Measurements from ENCODE around the gene OR2T27. TPM values are rescaled to one million over a fixed set of nuclear protein-coding genes. Genes with fewer than 3 reads are reported as not detected.

The OR2T27 gene
- total and polyA plus RNA-seq, 9 of the 15 experiments (the other 6 are each of a cell fraction or from before 2014, with no cell fraction given): not detected

- in situ Hi-C loops (cut with MboI) (no loop called here), intact Hi-C loops (cut with micrococcal nuclease) (no loop called here)
- Histone ChIP-seq H3K79me2 (ENCODE audit: control insufficient read depth, insufficient read depth, low read length) (no peaks in the 10 kb centered on the region), H3K4me1 (replicated peaks in 1 of 2; ENCODE audit: control insufficient read depth in 2 of 2, insufficient read depth in 2 of 2, low read length in 2 of 2) (no peaks in the 10 kb centered on the region), H3K9me1 (ENCODE audit: control insufficient read depth, insufficient read depth, low read length) (no peaks in the 10 kb centered on the region), H2AFZ (ENCODE audit: low read depth, low read length) (no peak overlapping the region), H4K20me1 (replicated peaks; ENCODE audit: control insufficient read depth, insufficient read depth, low read length) (no peaks in the 10 kb centered on the region), H3K36me3 (ENCODE audit: control insufficient read depth, insufficient read depth, low read length) (no peaks in the 10 kb centered on the region), H3K9ac (ENCODE audit: insufficient read depth in 1 of 2, low read depth in 2 of 2, low read length in 2 of 2) (no peak overlapping the region), H3K27ac (ENCODE audit: extremely low read depth, low read depth, low read length) (no peak overlapping the region), H3K4me3 (no peak overlapping the region), H3K4me2 (ENCODE audit: insufficient read depth, low read length) (no peak overlapping the region), H3K27me3 (ENCODE audit: control insufficient read depth in 2 of 2, insufficient read depth in 2 of 2, low read length in 2 of 2) (no peaks in the 10 kb centered on the region), H3K9me3 (replicated peaks; ENCODE audit: control insufficient read depth, insufficient read depth, low read depth, low read length) (no peaks in the 10 kb centered on the region)
- no TSS peak for BruUV-seq (replicated peaks)
- ChIA-PET POLR2A (interaction anchor here (0.6 kb wide), 1 partner anchor 215 kb away, joined by 3 read pairs; no protein-coding TSS in a partner anchor), CTCF (ENCODE audit: low intra/inter-chr PET ratio) (no interaction called here)
- DNase-seq (ENCODE audit: extremely low read depth in 1 of 4, low spot score in 3 of 4) (no peak), FAIRE-seq (no peak), ATAC-seq (no peak)
- 0% methylated on average over 3 of the region's 7 CpGs for WGBS (ENCODE audit: insufficient coverage, low coverage, missing lambda C conversion rate)
- no peak for TF ChIP-seq PATZ1 (CRISPR knock-in tag; IDR thresholded peaks at IDR 0.05; ENCODE audit: borderline replicate concordance)
- TF ChIP-seq ADNP (tag; IDR thresholded peaks at IDR 0.05): no peak
- peak; percentile 26; the same call in 1 of the 2 replicates for TF ChIP-seq FOSL1 (tag; conservative IDR thresholded peaks at IDR 0.05)
- TF ChIP-seq ATF3 (IDR thresholded peaks at IDR 0.05): 0 out of 2 replicates have a peak, but pooled peaks have one; percentile 22
- TF ChIP-seq ATF3 (CRISPR knock-in tag; conservative IDR thresholded peaks at IDR 0.05): no peak
- no peak for TF ChIP-seq POLR3A (IDR thresholded peaks at IDR 0.05; ENCODE audit: borderline replicate concordance, extremely low read depth, insufficient read depth, insufficient read length)
Observed at GRCh38 chr1:248631354-248632008, 23.8 kb downstream of the OR2T27 start.
